Heart left ventricle (tissue), 13 donors: ENCODE results near the gene AFF1.

ENCODE experiments used
- CTCF ChIP-seq, 12 donors: fragments of 200-600 bp; sonication (generic) in 4 of 12; IDR thresholded peaks; one replicate each; pipeline versions ENCODE4 v1.5.0 to v1.8.0; 2018 to 2022; ENCODE audit warnings: antibody characterized with exemption in 12 of 12, mild to moderate bottlenecking in 5 of 12
- POLR2A ChIP-seq, 2 donors: fragments of 450-650 bp; IDR thresholded peaks; one replicate each; pipeline ENCODE4 v1.6.1; 2017; ENCODE audit warnings: antibody characterized with exemption in 2 of 2, mild to moderate bottlenecking in 2 of 2, moderate library complexity in 2 of 2
- donor health status: ischemic (EF 13 %, LVEDD 7.1; RV severe dilation, severe dysfunction).
- donor health status: DM: no; HTN: yes; CAD: no.
- donor health status: DM: no; HTN: no; CAD: no.
- donor health status: ischemic (EF 25% LVEDD 6.9; RV normal size, moderate dysfunction).
- donor health status: ischemic (EF 25% LVEDD 5.7; RV mildly dilated, moderate dysfunction).
- donor health status: ischemic (EF 35%, LVEDD 5.7; RV mildly dilated, moderate dysfunction).
- donor health status: nonischemic (EF 11% LVEDD 7.7; RV severe dilation, severe dysfunction).
- donor health status: DM: yes; HTN: yes; CAD: no.
- donor health status: PGD.
- donor health status: ischemic (EF 29% LVEDD 5.4; RV normal size, mild dysfunction).
- donor health status: nonischemic (EF 23%, LVEDD 6.1; RV moderate dilation, normal function).

GRCh38 chr4:87053176-87053658 lies 118.4 kb downstream of the AFF1 start:
- TF ChIP-seq CTCF (IDR thresholded peaks at IDR 0.05) (no peak), POLR2A (IDR thresholded peaks at IDR 0.05) (no peak)
